UCSD-AML1 (cell line): ENCODE measurements around the gene LAMC2.

Experiments
- DNase-seq: peaks from one replicate; lab custom pipeline; 2025; ENCODE audit not compliant: unreplicated experiment; lab: John Stamatoyannopoulos, UW

LAMC2 gene

DNA sequence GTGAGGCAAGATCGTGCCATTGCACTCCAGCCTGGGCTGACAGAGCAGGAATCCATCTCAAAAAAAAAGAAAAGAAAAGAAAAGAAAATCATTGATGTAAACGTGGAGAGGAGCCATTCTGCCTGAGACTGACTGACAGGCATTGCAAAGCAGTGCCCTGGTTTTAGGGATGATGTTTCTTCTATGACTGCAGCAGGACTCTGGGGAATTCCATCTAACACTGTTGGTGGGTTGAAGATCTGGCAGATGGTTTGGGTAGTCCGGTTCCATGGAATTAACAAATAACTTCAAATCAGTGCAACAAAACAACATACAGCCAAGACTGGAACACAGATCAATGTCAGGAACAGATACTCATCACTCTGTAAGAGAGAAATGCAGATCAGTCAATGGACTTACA, 17.8 kb upstream of the LAMC2 start:
- DNase-seq: no peak

DNA sequence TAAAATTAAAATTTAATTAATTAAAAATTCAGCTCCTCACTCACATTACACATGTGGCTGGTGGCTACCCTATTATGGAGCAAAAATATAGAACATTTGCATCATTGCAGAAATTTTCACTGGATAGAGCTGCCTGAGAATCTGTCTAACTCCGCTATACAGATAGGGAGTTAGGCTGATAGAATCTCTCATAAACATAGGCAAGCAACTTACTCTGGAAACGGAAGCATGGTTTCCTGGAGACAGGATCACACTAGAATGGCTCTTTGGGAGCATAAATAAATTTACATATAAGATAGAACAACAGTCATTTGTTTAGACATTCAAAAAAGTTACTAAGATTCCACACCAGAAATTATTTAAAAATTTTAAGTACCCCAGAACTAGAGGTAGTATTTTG, 12.2 kb upstream of the LAMC2 start:
- DNase-seq: no peak

GRCh38 chr1:183175631-183176030, 10.4 kb upstream of the LAMC2 start:
- no peak for DNase-seq

GRCh38 chr1:183178545-183178944, 7.5 kb upstream of the LAMC2 start:
- DNase-seq: no peak

DNA sequence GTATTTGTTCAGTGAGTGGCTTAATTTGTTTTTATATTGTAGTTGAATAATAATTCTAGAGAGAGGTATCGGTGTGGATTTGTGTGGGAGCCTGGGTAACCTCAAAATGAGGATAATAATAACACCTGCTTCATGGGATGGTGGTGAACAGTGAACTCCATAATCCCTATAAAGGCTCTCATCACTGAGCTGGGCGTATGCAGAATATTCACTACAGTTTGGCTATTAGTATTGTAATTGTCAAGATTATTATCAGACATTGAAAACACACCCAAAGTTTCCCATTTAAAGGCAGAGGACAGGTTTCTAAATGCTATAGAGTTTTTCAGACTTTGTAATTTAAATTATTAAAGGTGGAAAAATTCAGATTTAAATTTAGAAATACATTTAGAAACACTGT, 7.0 kb upstream of the LAMC2 start:
- no peak for DNase-seq

- DNase-seq: no peak
Observed at GRCh38 chr1:183180218-183180617, 5.8 kb upstream of the LAMC2 start.

DNA sequence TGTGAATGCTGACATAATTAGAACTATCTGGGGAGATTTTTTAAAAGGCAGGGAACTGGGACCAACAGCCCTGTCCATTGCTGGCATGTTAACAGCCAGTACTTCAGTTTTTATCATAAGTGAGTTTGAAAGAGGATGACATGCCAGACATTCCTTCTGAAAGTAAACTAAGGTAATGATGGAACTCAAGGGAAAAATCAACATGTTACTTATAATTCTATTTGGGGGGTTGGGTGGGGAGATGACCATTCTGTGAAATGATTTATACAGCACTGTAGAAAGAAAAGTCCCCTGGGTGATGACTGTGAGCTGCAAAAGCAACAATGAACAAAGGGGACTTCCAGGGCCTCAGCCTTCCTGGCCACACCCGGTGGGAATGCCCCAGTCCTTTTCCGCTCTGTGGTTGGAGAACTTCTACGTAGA, 5.4 kb upstream of the LAMC2 start:
- peak; percentile 12 for DNase-seq

DNA sequence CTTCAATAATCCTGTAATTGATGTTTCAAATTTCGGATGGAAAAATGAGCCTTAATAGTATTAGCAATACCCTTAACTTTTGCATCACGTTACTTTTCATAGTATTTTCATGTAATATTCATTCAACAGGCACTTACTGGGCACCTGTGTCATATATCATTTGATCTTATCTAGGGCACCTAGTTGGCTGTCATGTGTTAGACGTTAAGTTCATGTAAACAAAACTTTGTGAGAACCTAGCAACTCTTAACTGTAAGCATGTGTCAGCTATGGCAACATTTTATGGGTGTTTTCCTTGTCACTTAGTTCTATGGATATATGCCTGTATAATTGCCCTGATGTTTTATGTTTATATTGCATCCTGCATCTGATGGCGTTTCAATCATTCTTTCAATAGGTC, 777 bp downstream of the LAMC2 start:
- DNase-seq: no peak

DNA sequence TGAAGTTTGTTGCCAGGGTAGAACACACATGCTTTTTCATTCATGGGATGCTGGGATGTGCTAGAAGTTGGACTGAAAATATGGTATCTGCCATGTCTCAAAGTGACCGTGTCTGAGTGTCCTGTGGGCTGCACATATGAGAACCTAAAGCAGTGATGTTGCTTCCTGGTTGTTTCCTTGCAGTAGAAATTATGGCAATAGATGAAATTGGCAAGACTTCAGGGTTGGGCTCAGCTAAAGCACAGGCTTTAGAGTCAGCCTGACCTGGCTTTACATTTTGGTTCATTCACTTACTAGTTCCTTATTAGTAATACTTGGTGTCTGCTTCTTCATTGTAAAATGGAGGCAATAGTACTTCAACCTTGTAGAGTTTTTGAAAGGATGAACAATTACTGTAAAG, 2.2 kb downstream of the LAMC2 start:
- no peak for DNase-seq

GRCh38 chr1:183191833-183192232, 5.8 kb downstream of the LAMC2 start:
- DNase-seq: no peak

GRCh38 chr1:183193963-183194525, 8.0 kb downstream of the LAMC2 start:
- no peak for DNase-seq

DNA sequence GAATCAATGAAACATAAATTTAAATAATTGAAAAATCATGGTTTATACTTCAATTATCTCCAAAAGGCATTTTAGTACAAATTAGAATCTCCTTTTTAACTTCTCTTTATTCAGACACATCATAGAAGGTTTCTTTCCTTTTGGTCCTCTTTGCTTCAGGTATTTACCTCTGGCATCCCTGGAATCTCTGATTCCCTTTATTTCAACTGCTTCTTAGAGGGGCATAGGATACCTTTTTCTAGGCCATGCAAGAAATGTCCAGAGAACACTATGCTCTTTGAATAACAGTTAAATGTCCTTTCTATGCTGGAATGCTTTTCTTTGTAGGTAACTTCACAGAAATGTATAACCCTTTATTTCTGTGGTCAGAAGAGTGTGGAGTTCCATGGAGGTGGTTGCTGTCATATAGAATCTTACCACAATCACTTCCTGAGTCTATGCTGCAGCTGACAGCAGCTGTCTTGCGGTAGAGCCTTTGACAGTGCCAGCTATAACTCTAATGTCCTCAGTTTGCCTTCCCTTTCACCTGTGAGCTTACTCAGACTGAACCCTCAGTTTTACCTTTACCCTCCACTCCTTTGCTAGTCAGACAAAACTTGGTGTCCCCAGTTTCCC, 8.6 kb downstream of the LAMC2 start:
- DNase-seq: no peak

GRCh38 chr1:183195142-183195574, 9.1 kb downstream of the LAMC2 start:
- no peak for DNase-seq

DNA sequence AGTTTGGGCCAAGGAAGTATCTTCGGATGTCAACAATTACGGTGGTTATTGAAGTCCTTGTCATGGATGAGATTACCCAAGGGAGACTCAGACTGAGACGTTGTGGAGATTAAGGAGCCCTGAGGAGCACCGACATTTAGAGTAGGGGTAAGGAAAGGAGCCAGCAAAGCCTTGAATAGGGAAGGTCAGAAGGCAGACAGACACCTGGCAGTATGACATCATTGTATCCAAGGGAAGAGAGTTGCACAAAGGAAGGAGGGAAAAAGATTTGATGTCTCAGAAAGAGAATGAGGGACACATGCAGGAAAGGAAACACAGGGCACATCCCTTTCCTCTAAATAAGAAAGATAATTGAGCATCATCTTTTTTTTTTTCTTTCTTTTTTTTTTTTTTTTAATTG, 11.7 kb downstream of the LAMC2 start:
- DNase-seq: no peak

DNA sequence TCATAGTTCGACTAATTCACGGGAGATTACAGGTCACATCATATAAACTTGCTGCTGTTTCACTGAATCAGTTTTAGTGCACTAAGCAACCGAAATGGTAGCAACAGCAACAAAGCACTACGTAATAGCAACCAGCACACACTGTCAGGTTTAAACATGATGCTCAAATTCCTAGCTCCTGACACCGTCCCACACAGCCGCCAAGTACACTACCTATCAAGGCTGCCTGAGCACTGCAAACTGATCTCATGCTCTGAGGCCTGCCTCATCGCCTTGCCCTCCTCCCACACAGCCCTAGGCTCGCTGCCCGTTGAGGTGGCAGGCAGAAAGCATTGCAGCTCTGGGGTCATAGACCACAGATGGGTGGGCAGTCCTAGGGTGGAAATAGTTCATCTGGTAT, 12.4 kb downstream of the LAMC2 start:
- DNase-seq: no peak

DNA sequence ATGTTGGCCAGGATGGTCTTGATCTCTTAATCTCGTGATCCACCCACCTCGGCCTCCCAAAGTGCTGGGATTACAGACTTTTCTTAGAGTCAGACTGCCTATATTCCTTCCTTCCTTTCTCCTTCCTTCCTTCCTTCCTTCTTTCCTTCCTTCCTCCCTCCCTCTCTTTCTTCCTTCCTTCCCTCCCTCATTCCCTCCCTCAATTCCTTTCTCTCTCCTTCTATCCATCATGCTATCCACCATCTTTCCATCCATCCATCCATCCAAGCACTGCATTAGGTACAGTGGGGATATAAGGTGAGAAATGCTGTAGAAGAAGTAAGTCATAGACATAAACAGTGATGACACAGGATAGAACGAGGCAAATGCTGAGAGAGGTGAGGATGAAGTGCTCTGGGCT, 13.2 kb downstream of the LAMC2 start:
- no peak for DNase-seq

- no peak for DNase-seq
Observed at GRCh38 chr1:183200451-183200850, 14.4 kb downstream of the LAMC2 start.

DNA sequence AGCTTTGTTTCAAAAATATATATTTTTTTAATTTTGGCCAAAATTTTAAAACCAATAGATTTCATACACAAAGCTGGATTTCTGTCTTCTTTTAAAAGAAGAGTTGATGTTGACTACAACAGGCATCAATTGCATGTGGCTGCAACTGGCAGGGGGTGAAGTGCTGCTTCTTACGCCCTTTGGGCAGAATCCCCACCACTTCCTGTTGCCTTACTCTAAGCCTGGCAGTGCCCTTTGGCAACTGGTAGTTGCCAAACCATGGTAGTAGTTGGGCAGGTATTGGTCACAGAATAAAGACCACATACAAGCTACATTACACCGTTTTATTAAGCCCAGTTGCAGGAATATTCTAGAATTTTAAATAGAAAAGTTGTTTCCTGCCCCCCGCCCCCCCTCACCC, 17.0 kb downstream of the LAMC2 start:
- no peak for DNase-seq

GRCh38 chr1:183205196-183205781, 19.2 kb downstream of the LAMC2 start:
- DNase-seq: no peak

DNA sequence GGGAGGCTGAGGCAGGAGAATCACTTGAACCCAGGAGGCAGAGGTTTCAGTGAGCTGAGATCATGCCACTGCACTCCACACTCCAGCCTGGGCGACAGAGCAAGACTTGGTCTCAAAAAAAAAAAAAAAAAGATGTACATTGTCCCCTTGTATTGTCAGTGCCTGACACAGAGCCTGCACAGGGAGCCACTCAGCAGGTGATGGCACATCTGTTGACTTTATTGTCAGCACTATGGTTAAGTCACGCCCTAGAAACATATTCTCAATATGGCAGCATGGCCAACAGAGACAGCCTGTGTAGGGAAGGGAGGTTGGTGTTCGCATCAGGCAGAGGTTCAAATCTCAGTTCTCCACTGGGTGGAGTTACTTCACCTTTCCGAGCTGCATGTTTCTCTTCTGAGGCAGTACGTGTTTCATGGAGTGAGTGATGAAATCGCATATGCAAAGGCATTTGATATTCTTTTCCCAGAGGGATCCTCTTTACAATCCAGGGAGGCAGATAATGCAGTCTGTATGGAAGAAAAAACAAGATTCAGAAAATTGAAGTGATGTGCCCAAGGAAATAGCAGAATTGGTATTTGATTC, 20.6 kb downstream of the LAMC2 start:
- DNase-seq: no peak

GRCh38 chr1:183209533-183210158, 23.6 kb downstream of the LAMC2 start:
- no peak for DNase-seq

GRCh38 chr1:183210681-183211080, 24.6 kb downstream of the LAMC2 start:
- no peak for DNase-seq
